GM10266 (cell line): ENCODE measurements around the gene METAP1D.

ENCODE experiments used
- DNase-seq: peaks from one replicate; pipeline ENCODE4 v3.0.0; 2012; ENCODE audit errors: extremely low spot score
- CTCF ChIP-seq: IDR thresholded peaks from 2 replicates; pipeline ENCODE4 v1.5.1; 2012; ENCODE audit warnings: mild to moderate bottlenecking, low read depth; ENCODE audit not compliant: control insufficient read depth, insufficient read depth; ENCODE audit errors: missing control alignments

Gene METAP1D

GRCh38 chr2:172093416-172094293 is 93.9 kb downstream of the METAP1D start:
- no peak for TF ChIP-seq CTCF

DNA sequence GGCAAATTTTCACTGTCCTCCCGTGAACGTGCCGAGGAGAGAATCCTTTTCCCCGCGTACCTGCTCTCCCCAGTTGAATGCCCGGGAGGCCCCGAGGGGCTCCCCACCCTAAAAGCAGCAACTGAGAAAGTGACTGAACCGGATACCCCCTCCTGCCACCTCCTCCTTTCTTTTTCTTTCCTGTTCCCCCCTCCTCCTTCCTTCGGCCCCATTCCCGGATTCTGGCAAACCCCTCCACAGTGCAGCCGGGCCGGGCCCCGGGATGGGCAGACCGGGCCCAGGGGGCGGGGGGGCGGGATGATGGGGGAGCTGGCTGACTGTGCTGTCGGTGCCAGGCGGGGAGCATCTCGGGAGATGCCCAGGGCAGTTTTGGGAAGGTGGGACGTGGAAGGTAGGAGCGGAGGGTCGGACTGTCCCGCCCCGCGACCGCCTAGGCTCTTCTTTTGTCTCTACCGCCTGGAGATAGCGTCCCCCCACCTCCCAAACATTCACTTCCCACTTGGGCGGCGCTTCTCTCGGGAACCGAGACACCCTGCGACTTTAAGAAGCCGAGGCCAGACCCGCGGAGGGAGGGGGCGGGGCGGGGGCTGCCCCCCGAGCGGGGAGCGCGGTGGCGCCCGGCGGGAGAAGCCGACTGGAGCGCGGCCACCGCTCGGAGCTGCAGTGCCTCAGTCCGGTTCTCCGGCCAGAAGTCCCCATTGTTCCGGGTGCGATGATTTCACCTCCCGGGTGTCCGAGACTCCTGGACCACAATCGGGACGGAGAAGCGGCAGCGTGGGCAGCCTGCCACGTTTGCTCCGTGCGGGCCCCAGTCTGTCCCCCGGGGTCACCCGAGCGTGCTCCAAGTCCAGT is 94.8 kb downstream of the METAP1D start:
- peak; percentile 59 for DNase-seq
- no peak for TF ChIP-seq CTCF

More at GRCh38 chr2:172093416-172094293, 93.9 kb downstream of the METAP1D start:
- peak; percentile 26 for DNase-seq

GRCh38 chr2:172095146-172095904 is 95.6 kb downstream of the METAP1D start:
- TF ChIP-seq CTCF, result no peak

DNA sequence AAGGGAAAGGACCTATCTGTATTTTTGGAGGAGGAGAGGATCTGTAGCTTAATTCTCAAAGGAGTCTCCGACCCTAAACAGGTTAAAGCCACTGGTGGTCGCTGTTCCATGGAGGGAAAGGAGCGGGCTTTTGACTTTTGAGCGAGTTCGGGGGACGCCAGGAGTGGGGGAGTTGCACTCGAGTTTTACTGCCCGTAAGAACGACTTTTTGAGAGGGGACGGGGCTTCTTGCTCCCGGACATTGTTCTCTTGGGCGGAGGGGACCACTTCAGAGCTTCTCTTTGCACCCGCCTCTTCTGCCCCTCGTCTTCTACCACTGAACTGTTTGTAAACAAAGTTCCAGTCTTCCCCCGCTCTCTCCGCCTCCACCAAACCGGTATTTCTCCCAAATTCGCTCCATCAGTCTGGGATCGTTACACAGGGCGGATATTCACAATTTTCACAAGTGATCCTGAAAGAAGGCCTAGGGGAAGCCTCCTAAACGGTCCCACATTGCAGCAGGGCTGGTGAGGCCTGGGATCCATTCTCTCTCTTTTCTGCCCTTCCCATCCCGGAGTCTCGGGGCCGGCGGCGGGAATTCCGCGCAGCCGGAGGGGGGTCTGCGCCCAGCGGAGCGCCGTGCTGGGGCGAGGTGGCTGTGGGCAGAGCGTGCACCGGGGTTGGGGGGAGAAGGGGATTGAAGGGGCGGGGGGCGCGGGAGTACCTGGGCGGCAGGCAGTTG is 96.3 kb downstream of the METAP1D start:
- TF ChIP-seq CTCF, result peak; percentile 26
- peak; percentile 58 for DNase-seq

More at GRCh38 chr2:172095146-172095904, 95.6 kb downstream of the METAP1D start:
- DNase-seq, result peak; percentile 80

DNA sequence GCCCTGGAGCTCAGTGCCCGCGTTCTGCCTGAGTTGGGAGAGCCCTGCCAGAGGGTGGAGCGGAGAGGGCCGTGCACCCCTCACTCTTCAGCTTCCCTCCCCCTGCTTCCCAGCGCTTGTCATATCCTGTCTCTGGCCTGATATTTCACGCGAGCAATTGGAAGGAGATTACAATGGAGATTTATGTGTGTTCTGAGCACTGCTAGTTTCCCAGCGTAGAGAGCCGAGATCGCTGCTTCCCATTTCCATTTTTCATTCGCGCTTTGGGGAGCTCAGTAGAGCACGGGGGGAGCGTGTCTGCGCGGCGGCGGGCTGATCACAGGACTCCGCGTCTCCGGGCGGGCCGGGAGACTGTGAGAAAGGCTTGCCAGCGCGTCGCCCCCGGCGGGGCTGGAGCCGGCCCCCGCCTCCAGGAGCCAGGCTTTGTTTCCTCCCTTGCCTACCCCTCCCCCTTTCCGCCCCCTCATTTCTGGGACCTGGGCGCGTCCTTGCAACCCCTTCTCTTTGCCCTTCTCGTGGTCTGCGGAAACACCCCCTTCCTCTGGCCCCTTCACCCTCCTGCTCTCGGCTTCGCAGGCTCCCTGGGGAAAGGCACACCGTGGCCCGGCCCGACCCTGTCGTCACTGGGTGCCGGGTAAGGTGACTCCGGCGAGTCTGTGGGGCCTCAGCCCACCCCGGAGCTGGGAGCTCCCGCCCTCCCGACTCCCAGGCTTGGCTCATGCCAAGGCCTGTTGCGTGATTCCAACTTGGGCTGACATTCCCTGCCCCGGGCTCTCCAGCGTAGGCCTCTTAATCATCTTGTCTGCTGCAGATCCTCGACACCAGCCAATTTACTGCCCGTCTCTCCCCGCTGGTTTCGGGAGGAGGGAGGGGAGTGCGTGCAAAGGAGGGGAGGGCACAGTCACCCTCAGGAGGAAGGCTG is 97.1 kb downstream of the METAP1D start:
- peak; percentile 45 for DNase-seq
- no peak for TF ChIP-seq CTCF
